Mesendoderm (in vitro differentiated cells): Measurements from ENCODE around the gene SFTA2.

ENCODE experiments used
- DNase-seq: peaks from one replicate; pipeline ENCODE4 v3.0.0; 2013
- H2AK5ac ChIP-seq: 2 replicates; pipeline ENCODE4 v1.6.1; 2013; ENCODE audit warnings: low read length, inconsistent platforms
- H2BK120ac ChIP-seq: 2 replicates; pipeline ENCODE4 v1.6.1; 2013; ENCODE audit warnings: low read depth, mild to moderate bottlenecking, low read length, moderate library complexity, mixed read lengths
- H2BK15ac ChIP-seq: replicated peaks from 2 replicates; pipeline ENCODE4 v1.6.1; 2013; ENCODE audit warnings: low read depth, mild to moderate bottlenecking, moderate library complexity
- H2BK5ac ChIP-seq: 2 replicates; pipeline ENCODE4 v1.6.1; 2013; ENCODE audit warnings: low read length, inconsistent platforms
- H3K18ac ChIP-seq: 2 replicates; pipeline ENCODE4 v1.6.1; 2013; ENCODE audit warnings: mild to moderate bottlenecking, low read length, mixed read lengths
- H3K23ac ChIP-seq: one replicate; pipeline ENCODE4 v1.6.1; 2013; ENCODE audit warnings: low read length
- H3K27ac ChIP-seq: 2 replicates; pipeline ENCODE4 v1.5.1; 2013; ENCODE audit warnings: low read depth, mild to moderate bottlenecking, inconsistent platforms, low read length, moderate library complexity
- H3K27me3 ChIP-seq: 2 replicates; pipeline ENCODE4 v1.6.1; 2013; ENCODE audit warnings: low read length, control low read depth, mild to moderate bottlenecking, inconsistent platforms; ENCODE audit not compliant: insufficient read depth, poor library complexity
- H3K36me3 ChIP-seq: 2 replicates; pipeline ENCODE4 v1.6.1; 2013; ENCODE audit warnings: low read length, inconsistent platforms; ENCODE audit not compliant: control insufficient read depth, insufficient read depth
- H3K4ac ChIP-seq: one replicate; pipeline ENCODE4 v1.6.1; 2013; ENCODE audit warnings: low read depth, mild to moderate bottlenecking, low read length, moderate library complexity
- H3K4me1 ChIP-seq: 2 replicates; pipeline ENCODE4 v1.6.1; 2013; ENCODE audit warnings: low read depth, low read length, inconsistent platforms; ENCODE audit not compliant: control insufficient read depth
- H3K4me2 ChIP-seq: 2 replicates; pipeline ENCODE4 v1.6.1; 2013; ENCODE audit warnings: low read length
- H3K4me3 ChIP-seq: 2 replicates; pipeline ENCODE4 v1.5.1; 2013; ENCODE audit warnings: mild to moderate bottlenecking, low read length
- H3K56ac ChIP-seq: one replicate; pipeline ENCODE4 v1.6.1; 2013; ENCODE audit warnings: low read length
- H3K79me1 ChIP-seq: 2 replicates; pipeline ENCODE4 v1.6.1; 2013; ENCODE audit warnings: low read length, inconsistent platforms
- H3K79me2 ChIP-seq: 2 replicates; pipeline ENCODE4 v1.6.1; 2013; ENCODE audit warnings: mild to moderate bottlenecking, low read length; ENCODE audit not compliant: control insufficient read depth, insufficient read depth
- H3K9ac ChIP-seq: 2 replicates; pipeline ENCODE4 v1.6.1; 2013; ENCODE audit warnings: low read length, inconsistent platforms
- H4K5ac ChIP-seq: one replicate; pipeline ENCODE4 v1.6.1; 2013; ENCODE audit warnings: low read length
- H4K8ac ChIP-seq: one replicate; pipeline ENCODE4 v1.6.1; 2013; ENCODE audit warnings: low read depth, mild to moderate bottlenecking, control low read depth, low read length, moderate library complexity
- WGBS: extraction: QIAGEN DNeasy Blood & Tissue Kit; methylation state at CpG from one replicate; pipeline ENCODE4 v1.1.7; 2013; ENCODE audit warnings: low lambda C conversion rate, missing lambda C conversion rate; ENCODE audit not compliant: insufficient coverage; ENCODE audit errors: extremely low coverage; 5-methylcytosine and 5-hydroxymethylcytosine counted together

SFTA2 gene

GRCh38 chr6:30951907-30952469, 20.0 kb upstream of the SFTA2 start:
- H3K4me1 ChIP-seq, result peaks cover 9% of the 10 kb centered on the region
- H3K4me2 ChIP-seq, result no peak overlapping the region
- no peak overlapping the region for H3K27ac ChIP-seq
- no peak overlapping the region for H2BK120ac ChIP-seq
- no peak overlapping the region for H2BK5ac ChIP-seq
- no peak overlapping the region for H3K9ac ChIP-seq
- H2BK15ac ChIP-seq, result no peak overlapping the region
- H3K79me1 ChIP-seq, result no peaks in the 10 kb centered on the region
- H4K8ac ChIP-seq, result no peak overlapping the region
- H3K79me2 ChIP-seq, result no peaks in the 10 kb centered on the region
- no CpG with 5 or more reads among the region's 5 CpGs for WGBS
- H3K4me3 ChIP-seq, result no peak overlapping the region
- H3K36me3 ChIP-seq, result no peaks in the 10 kb centered on the region
- H3K27me3 ChIP-seq, result no peaks in the 10 kb centered on the region
- H3K4ac ChIP-seq, result no peak overlapping the region
- no peak overlapping the region for H4K5ac ChIP-seq
- H3K18ac ChIP-seq, result no peak overlapping the region
- no peak overlapping the region for H3K56ac ChIP-seq
- no peak overlapping the region for H3K23ac ChIP-seq
- DNase-seq, result no peak
- H2AK5ac ChIP-seq, result no peak overlapping the region

DNA sequence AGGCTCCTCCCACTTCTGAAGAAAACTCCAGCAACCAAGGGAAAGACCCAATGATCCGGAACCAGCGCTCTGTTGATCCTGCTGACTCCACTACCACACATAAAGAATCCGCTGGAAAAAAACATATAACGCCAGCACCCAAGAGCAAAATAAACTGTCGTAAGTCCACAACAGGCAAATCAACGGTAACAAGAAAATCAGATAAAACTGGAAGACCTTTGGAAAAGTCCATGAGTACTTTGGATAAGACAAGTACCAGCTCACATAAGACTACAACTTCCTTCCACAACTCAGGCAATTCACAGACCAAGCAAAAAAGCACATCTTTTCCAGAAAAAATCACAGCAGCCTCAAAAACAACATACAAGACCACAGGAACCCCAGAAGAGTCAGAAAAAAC, 16.8 kb upstream of the SFTA2 start:
- H3K23ac ChIP-seq, result no peak overlapping the region
- H3K4me2 ChIP-seq, result no peak overlapping the region
- WGBS, result no CpG with 5 or more reads among the region's 6 CpGs
- no peak overlapping the region for H3K4me3 ChIP-seq
- H4K8ac ChIP-seq, result no peak overlapping the region
- no peak overlapping the region for H2BK15ac ChIP-seq
- H2BK5ac ChIP-seq, result no peak overlapping the region
- H2AK5ac ChIP-seq, result no peak overlapping the region
- no peak overlapping the region for H3K27ac ChIP-seq
- no peaks in the 10 kb centered on the region for H3K36me3 ChIP-seq
- no peak overlapping the region for H3K18ac ChIP-seq
- H3K79me2 ChIP-seq, result no peaks in the 10 kb centered on the region
- H3K56ac ChIP-seq, result no peak overlapping the region
- no peaks in the 10 kb centered on the region for H3K4me1 ChIP-seq
- no peak overlapping the region for H3K4ac ChIP-seq
- H3K27me3 ChIP-seq, result no peaks in the 10 kb centered on the region
- no peaks in the 10 kb centered on the region for H3K79me1 ChIP-seq
- H2BK120ac ChIP-seq, result no peak overlapping the region
- H3K9ac ChIP-seq, result no peak overlapping the region
- no peak overlapping the region for H4K5ac ChIP-seq
- DNase-seq, result no peak

DNA sequence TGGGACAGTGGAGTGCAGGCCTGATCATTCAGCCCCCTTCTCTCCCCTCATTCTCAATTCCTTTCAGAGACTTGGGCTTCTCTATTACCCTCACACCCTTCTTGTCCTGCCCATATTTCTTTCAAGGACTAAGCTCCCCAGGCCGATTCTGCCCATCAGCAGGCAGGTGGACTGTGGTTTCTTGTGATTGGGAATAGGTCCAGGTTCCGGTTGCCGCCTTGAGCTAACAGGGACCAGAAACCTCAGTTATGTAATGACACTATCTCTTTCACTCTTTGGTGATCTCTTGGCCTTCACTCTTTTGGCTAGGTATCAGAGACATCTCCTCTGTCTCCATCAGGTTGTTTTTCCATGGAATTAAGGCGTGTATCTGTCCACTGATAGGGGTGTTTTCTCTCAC, 15.3 kb upstream of the SFTA2 start:
- Histone ChIP-seq H3K56ac (no peak overlapping the region), H3K79me2 (no peaks in the 10 kb centered on the region), H3K4me1 (peaks cover 5% of the 10 kb centered on the region), H3K23ac (no peak overlapping the region), H3K9ac (no peak overlapping the region), H2BK120ac (no peak overlapping the region), H2BK15ac (no peak overlapping the region), H3K27ac (no peak overlapping the region), H3K4me3 (no peak overlapping the region), H3K79me1 (no peaks in the 10 kb centered on the region), H3K4me2 (no peak overlapping the region), H3K4ac (no peak overlapping the region), H3K18ac (no peak overlapping the region), H2BK5ac (no peak overlapping the region), H2AK5ac (no peak overlapping the region), H3K36me3 (no peaks in the 10 kb centered on the region), H3K27me3 (no peaks in the 10 kb centered on the region), H4K8ac (no peak overlapping the region), H4K5ac (no peak overlapping the region)
- no CpG with 5 or more reads among the region's 4 CpGs for WGBS
- DNase-seq, result no peak

GRCh38 chr6:30945281-30945680, 13.3 kb upstream of the SFTA2 start:
- Histone ChIP-seq H3K27me3 (no peaks in the 10 kb centered on the region), H4K5ac (no peak overlapping the region), H3K9ac (no peak overlapping the region), H3K4me3 (no peak overlapping the region), H3K56ac (no peak overlapping the region), H3K4me2 (no peak overlapping the region), H3K79me2 (no peaks in the 10 kb centered on the region), H3K18ac (no peak overlapping the region), H3K4ac (no peak overlapping the region), H3K79me1 (no peaks in the 10 kb centered on the region), H2AK5ac (no peak overlapping the region), H2BK15ac (no peak overlapping the region), H3K27ac (no peak overlapping the region), H3K23ac (no peak overlapping the region), H2BK120ac (no peak overlapping the region), H3K4me1 (peaks cover 7% of the 10 kb centered on the region), H3K36me3 (no peaks in the 10 kb centered on the region), H4K8ac (no peak overlapping the region), H2BK5ac (no peak overlapping the region)
- DNase-seq, result no peak
- no CpG with 5 or more reads among the region's 5 CpGs for WGBS

- Histone ChIP-seq H3K79me2 (no peaks in the 10 kb centered on the region), H3K9ac (no peak overlapping the region), H2BK5ac (no peak overlapping the region), H3K79me1 (no peaks in the 10 kb centered on the region), H2BK15ac (no peak overlapping the region), H3K23ac (no peak overlapping the region), H3K56ac (no peak overlapping the region), H4K8ac (no peak overlapping the region), H3K27ac (no peak overlapping the region), H3K4me2 (no peak overlapping the region), H3K4me1 (peaks cover 7% of the 10 kb centered on the region), H2BK120ac (no peak overlapping the region), H3K18ac (no peak overlapping the region), H3K36me3 (no peaks in the 10 kb centered on the region), H3K27me3 (no peaks in the 10 kb centered on the region), H3K4me3 (no peak overlapping the region), H4K5ac (no peak overlapping the region), H3K4ac (no peak overlapping the region), H2AK5ac (no peak overlapping the region)
- DNase-seq, result no peak
- WGBS, result no CpG with 5 or more reads among the region's 4 CpGs
Observed at GRCh38 chr6:30944051-30944450, 12.1 kb upstream of the SFTA2 start.

DNA sequence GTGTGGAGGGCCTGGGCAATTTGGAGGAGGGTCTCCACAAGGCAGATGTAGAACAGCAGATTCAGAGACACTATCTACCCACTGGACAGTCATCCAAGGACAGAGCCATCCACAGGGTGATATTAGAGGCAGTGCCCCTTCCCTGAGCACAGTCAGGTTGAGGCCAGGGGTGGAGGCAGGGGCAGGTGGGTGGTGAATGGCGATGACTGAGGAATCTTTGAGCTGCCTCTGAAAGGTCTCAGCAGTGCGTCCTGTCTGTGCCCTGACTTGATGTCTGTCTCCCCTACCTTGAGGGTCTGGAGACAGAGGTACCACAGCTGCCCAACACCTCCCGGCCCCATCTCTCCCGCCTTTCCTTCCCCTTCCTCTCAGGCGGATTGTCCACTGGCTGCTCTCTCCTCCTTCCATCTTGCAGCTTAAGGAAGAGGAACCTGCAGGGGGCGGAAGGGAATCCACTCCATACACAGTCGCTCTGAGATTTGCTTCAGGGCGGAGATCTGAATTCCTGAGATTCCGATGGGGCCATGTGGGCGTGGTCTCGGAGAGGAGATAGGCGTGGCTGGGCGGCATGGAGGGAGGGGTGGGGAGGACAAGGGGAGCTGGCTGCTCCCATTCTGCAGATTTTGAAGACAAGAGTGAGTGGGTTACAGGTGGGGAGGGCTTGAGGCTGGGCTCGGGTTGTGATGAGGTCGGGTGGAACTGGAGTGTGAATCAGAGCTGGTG, 10.5 kb upstream of the SFTA2 start:
- H3K23ac ChIP-seq, result peak overlapping the region; percentile 92
- peak overlapping the region; percentile 50 for H3K9ac ChIP-seq
- no peak overlapping the region for H2BK15ac ChIP-seq
- no CpG with 5 or more reads among the region's 15 CpGs for WGBS
- no peak overlapping the region for H3K18ac ChIP-seq
- H2BK120ac ChIP-seq, result no peak overlapping the region
- H3K56ac ChIP-seq, result peak overlapping the region; percentile 79
- H2AK5ac ChIP-seq, result peak overlapping the region; percentile 95
- no peak overlapping the region for H3K4me3 ChIP-seq
- no peaks in the 10 kb centered on the region for H3K27me3 ChIP-seq
- peak overlapping the region; percentile 89 for H2BK5ac ChIP-seq
- no peak overlapping the region for H4K5ac ChIP-seq
- DNase-seq, result peak; percentile 98
- H3K36me3 ChIP-seq, result no peaks in the 10 kb centered on the region
- H3K4me1 ChIP-seq, result peaks cover 7% of the 10 kb centered on the region
- H3K27ac ChIP-seq, result no peak overlapping the region
- H4K8ac ChIP-seq, result no peak overlapping the region
- H3K4ac ChIP-seq, result no peak overlapping the region
- H3K4me2 ChIP-seq, result no peak overlapping the region
- H3K79me1 ChIP-seq, result no peaks in the 10 kb centered on the region
- H3K79me2 ChIP-seq, result no peaks in the 10 kb centered on the region
